KOPT-K1 (cell line): Measurements from ENCODE around the gene STXBP6.

Source experiments
- H3K27ac ChIP-seq: fragments of 200-600 bp; sonication (generic); 2 replicates; pipeline ENCODE4 v1.5.1; 2016; ENCODE audit warnings: antibody characterized with exemption, mild to moderate bottlenecking, low read depth, low read length; ENCODE audit not compliant: poor library complexity, severe bottlenecking
- H3K36me3 ChIP-seq: fragments of 200-600 bp; sonication (generic); 2 replicates; pipeline ENCODE4 v1.5.1; 2017; ENCODE audit warnings: antibody characterized with exemption, mild to moderate bottlenecking, low read length, moderate library complexity; ENCODE audit not compliant: insufficient read depth
- H3K9me3 ChIP-seq: fragments of 200-600 bp; sonication (generic); 2 replicates; pipeline ENCODE4 v1.5.1; 2017; ENCODE audit warnings: antibody characterized with exemption, low read length, mild to moderate bottlenecking; ENCODE audit not compliant: insufficient read depth, poor library complexity, severe bottlenecking

STXBP6 gene

DNA sequence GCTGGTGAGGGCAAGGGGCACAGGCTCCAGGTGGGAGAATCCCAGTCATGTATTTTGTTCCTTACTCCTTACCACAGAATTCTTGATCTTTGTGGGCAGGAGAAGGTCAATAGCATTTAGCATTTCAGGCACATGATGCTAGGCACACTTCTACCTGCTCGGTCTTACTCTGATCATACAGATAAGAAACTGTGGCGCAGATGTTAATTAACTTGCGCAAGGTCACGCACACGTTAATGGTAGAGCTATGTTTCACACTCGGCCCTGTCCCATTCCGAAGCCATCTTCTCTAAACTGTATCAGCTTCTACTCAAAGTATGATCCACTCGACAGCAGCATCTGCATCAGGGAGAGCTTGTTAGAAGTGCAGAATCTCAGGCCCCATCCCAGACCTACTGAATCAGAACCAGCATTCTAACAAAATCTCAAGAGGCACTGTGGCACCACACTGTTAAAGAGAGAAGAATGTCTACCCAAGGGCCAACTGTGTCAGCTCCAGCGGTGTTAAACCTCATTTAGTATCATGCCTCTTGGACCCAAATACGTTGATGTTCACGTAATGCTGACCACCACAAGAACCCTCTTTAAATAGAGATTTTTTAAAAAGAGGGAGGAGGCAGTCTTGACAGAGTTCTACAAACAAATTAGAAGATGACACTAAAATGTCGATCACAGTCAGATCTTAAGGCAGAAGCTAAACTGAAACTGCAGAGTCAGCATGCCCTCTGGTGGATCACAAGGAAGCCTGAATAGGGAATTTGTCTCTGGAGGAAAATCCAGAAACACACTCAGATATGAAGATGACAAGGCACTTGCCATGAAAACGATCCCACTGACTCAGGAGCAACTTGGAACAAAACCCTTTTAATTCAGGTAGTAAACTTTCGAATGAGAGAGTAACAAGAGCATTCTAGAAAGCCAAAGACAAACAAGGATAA lies 7.3 kb downstream of the STXBP6 start:
- no peaks in the 10 kb centered on the region for H3K9me3 ChIP-seq

DNA sequence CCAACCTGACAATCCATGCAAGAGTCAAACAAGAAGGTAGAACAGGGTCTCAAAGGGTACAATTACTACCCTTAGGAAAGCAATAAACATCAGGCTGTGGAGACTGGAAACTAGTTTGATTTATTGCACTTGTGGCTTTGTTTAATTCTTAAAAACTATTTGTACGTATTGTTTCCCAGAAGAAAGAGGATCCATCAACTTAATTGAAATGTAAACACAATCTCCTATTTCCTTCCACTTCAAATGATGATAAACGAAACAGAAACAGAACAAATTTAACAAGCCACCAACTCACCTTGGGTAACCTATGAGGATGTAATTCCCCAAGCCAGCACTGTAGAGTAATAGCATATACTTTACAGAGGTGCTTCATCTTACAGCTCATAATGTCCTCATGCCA lies 8.0 kb downstream of the STXBP6 start:
- no peaks in the 10 kb centered on the region for H3K36me3 ChIP-seq
- H3K9me3 ChIP-seq, result no peaks in the 10 kb centered on the region
- no peak overlapping the region for H3K27ac ChIP-seq

More for the DNA sequence above, 7.3 kb downstream of the STXBP6 start:
- no peaks in the 10 kb centered on the region for H3K36me3 ChIP-seq
- no peak overlapping the region for H3K27ac ChIP-seq

DNA sequence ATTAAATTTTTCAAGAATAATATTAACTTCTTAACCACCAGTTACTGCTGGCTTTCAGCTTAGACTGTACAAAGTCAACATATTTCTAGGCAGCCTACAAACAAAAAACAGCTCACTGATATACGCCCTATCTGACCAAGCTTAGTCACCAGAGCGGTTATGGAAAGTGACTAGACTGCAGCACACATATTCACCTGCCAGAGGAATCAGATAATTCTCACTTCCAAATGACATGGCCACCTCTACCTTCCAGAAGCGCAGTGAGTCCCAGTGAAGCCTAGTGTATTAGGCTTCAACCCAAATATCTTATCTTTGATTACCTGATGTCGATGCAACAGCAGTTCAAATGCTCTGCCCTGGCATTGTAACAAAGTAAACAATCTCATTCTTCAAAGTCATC lies 8.5 kb downstream of the STXBP6 start:
- no peaks in the 10 kb centered on the region for H3K9me3 ChIP-seq
- no peak overlapping the region for H3K27ac ChIP-seq
- no peaks in the 10 kb centered on the region for H3K36me3 ChIP-seq

DNA sequence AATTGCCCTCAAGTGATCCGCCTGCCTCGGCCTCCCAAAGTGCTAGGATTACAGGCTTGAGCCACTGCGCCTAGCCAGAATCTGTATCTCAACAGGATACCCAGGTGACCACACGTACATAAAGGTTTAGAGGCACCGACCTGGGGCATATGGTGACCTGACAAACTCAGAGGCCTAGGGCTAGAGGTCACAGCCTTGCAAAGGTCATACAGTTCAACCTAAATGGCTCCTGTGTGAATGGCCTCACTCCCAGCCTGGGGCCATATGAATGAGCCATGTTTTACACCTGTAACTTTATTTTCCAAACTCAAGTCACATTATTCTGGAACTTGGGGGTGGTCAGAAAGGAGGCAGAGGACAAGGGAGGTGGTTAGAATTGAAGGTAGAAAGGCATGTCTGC lies 10.0 kb downstream of the STXBP6 start:
- Histone ChIP-seq H3K36me3 (no peaks in the 10 kb centered on the region), H3K9me3 (no peaks in the 10 kb centered on the region), H3K27ac (no peak overlapping the region)

DNA sequence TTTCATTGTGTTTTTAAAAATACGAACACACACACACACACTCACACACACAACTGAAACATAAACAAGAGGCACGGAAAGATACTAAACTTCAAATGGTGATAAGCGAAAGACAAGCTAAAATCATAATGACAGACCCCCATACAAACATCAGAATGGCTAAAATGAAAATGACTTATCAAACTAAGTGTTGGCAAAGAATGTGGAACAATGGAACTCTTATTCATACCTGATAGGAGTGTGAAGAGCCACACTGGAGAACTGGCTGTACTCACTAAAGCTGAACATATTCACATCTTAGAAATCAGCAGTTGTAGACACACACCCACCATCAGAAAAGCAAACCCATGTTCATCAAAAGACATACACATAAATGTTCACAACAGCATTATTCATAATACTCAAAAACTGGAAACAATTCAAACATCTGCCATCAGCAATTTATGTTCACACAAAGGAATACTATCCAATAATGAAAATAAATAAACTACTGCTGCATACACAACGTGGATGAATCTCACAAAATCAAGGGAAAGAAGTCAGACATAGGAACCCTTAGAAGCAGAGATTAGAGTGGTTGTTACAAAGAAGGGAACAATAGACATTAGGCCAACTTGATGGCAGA lies 11.8 kb downstream of the STXBP6 start:
- Histone ChIP-seq H3K27ac (no peak overlapping the region), H3K36me3 (no peaks in the 10 kb centered on the region), H3K9me3 (no peaks in the 10 kb centered on the region)

DNA sequence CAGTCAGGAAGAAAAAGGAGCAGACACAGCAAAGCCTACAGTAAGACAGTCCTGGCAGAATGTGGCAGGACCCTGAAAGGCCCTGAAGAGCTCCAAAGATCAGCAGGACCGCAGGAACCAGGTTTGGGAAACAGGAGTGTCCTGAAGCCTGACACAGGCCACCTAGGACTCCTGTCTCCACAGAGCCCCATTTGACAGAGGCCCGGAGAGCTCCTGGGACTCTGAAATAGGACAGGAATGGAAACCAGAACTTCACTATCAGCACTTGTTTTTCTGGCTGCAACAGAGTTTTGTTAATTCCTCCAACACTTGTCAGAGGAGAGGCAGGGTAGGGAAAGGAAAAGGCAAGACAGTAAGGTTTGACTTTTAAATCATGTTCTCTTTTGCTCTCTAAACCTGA lies 12.9 kb downstream of the STXBP6 start:
- H3K9me3 ChIP-seq, result no peaks in the 10 kb centered on the region
- H3K27ac ChIP-seq, result no peak overlapping the region
- H3K36me3 ChIP-seq, result no peaks in the 10 kb centered on the region

DNA sequence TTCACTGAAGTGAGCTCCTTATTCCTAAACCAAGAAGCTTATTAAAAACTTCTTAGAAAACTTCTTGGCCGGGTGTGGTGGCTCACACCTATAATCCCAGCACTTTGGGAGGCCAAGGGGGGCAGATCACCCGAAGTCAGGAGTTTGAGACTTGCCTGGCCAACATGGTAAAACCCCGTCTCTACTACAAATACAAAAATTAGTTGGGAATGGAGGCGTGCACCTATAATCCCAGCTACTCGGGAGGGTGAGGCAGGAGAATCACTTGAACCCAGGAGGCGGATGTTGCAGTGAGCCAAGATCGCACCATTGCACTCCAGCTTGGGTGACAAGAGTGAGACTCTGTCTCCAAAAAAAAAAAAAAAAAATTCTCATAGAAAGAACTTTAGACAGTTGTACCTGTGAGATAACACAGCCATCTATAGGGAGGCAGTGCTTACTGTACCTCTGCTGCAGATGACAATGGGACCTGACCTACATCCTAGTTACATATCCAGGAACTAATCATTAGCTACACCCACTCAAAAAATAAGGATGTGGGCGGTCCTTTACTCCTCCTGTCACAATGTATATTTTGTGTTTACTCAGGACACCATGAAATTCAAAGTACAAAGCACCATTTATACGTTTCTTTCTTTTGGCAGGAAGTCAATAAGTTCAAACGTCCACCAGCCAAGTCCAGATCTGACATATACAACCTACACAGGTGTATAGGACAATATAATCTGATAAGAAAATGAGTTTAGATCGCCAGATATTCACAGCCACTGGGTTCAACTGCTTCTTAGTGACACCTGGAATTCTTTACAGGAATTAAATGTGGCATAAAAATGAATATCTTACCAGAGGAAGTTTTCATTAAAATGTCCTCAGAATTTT lies 14.9 kb downstream of the STXBP6 start:
- H3K9me3 ChIP-seq, result no peaks in the 10 kb centered on the region
- no peaks in the 10 kb centered on the region for H3K36me3 ChIP-seq

DNA sequence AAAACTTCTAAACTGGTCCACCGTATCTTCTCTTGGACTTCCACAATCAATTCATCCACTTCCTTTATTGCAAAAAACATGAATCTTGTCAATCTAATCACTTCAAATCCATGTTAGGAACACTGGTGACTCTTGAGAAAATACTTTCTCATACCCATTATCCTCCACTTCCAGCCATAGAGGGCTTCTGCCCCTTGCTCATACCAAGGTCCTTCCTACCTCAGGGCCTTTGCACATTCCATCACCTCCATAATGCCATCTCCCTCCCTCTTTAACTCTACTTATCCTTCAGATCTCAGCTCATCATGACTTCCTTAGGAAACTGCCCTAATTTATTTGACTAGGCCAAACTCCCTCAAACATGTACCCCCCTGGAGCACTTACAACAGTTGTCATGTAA lies 16.6 kb downstream of the STXBP6 start:
- no peaks in the 10 kb centered on the region for H3K9me3 ChIP-seq
- no peaks in the 10 kb centered on the region for H3K36me3 ChIP-seq
- no peak overlapping the region for H3K27ac ChIP-seq

More for the DNA sequence above, 14.9 kb downstream of the STXBP6 start:
- no peak overlapping the region for H3K27ac ChIP-seq

DNA sequence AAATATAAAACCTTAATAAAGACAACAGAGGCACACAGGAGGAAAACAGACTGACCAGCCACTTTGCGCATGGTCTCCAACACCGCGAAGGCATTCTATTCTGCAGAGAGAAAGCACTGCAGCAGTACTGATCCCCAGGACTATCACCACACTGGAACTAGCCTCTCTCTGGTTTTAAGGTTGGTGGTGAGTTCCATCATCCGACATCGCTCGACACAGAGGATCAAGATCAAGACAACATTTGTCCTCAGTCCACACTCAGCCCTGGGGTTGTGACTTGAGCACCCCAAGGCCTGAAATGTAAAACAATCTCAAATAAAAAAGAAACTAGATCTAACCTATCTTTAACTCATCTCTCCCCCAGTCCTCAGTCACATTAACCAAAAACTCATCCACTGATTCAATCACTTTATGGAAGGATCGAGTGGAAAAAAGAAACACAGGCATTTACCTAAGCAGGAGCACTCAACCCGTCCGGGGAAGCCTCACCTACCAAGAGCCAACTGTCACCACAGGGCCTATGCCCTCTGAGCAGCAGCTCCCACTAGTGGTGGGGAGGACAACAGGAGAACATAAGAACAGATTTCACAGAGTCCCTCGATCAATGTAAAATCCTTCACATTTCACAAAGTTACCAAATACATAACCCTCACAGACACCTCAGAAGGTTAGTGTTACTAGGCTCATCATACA lies 17.7 kb downstream of the STXBP6 start:
- H3K9me3 ChIP-seq, result no peaks in the 10 kb centered on the region
- no peaks in the 10 kb centered on the region for H3K36me3 ChIP-seq
- H3K27ac ChIP-seq, result no peak overlapping the region

DNA sequence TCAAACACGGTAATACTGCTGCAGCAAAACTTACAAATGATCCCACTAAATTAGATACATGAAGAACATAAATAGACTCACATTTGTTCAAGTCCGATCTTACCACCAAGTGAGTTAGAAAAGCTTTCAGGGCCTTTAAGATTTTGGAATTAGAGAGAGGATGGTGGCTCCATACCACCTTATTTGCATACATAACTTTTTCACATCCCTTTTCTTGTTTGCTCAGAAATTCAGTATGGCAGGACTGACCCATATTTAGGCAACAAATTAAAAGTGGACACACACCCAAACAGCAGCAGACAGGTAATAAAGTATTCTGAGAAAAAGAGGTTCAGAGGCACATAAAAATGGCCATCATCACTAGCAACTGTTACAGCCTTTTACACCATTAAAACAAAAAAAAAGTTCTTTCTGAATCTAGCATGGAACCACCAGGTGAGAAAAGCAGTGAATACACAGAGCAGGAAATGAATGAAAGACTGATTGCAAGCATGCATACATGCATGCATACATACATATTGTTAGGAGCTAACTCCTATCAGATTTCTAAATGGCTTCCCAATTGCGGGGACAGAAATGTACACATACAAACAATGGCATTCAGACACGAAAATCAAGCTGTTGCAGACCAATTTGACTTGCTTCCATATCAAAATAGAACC lies 23.3 kb downstream of the STXBP6 start:
- Histone ChIP-seq H3K27ac (no peak overlapping the region), H3K36me3 (no peaks in the 10 kb centered on the region), H3K9me3 (no peaks in the 10 kb centered on the region)

DNA sequence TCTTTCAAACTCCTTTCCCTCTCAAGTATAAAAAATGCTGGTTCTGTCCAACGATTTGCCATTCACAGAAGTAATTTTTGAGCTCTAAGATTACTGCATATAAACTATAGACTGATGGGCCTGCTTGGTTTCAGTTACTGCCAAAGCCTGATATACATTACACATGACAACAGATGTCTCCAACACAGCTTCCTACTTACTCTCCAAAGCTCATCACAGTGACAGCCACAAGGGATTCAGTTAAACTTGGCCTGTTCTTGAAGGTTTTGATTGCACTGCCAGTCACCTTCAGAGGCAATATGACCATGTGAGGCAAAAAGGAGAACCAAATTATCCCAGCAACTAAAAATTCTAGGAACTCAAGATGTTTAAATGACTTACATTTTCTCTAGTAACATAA lies 30.1 kb downstream of the STXBP6 start:
- Histone ChIP-seq H3K9me3 (no peaks in the 10 kb centered on the region), H3K27ac (no peak overlapping the region), H3K36me3 (no peaks in the 10 kb centered on the region)

DNA sequence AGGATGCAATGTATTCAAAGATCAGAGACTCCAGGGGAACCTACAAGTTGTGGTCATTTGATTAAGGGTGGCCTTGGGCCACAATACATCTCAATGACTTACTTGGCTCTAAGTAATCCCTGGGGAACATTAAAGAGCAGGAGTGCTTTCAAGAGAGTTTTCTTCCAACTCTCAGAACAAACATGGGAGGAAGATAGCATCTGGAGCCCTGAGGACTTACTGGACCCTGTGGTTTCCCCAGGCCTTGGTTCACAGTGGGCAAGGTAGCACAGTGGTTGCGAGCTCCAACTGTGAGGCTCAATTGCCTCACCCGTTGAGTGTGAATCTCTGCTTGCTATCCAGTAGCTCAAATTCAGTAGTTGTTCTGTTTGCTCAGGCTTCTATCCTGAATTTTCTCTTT lies 32.4 kb downstream of the STXBP6 start:
- Histone ChIP-seq H3K27ac (no peak overlapping the region), H3K9me3 (no peaks in the 10 kb centered on the region)

DNA sequence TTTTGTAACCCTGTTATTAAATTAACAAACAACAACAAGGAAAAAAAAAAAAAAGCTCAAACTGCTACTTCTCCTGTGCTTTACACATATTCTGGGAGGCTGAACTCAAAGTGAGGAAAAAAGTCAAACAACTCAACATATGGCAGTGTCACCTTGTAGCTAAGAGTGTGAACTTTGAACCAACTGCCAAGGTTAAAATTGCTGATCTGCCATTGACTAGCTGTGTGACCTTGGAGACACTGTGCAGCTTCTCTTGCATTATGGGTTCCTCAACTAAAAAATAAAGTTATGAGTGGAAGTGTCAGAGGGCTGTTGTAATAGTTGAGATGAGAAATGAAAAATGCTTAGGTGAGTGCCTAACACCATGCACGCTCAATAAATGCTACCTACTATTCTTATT lies 34.2 kb downstream of the STXBP6 start:
- no peak overlapping the region for H3K27ac ChIP-seq
- no peaks in the 10 kb centered on the region for H3K36me3 ChIP-seq

More for the DNA sequence above, 32.4 kb downstream of the STXBP6 start:
- no peaks in the 10 kb centered on the region for H3K36me3 ChIP-seq

DNA sequence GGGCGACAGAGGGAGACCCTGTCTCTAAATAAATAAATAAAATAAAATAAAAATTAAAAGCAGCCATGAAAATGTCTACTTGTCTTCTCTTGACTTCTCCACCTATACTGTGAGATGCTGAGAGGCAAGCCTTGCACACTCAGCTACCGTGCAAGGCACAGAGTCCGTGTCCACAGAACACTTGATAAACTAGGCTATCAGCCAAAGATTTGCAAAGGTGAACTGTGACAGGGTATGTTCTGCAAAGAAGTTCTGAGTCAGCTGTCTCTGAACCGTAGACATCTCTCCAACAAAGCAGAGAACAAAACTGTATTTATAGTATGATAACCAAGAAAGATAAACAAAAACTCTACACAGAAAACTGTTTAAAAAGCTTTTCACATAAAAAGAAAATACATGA lies 35.5 kb downstream of the STXBP6 start:
- H3K27ac ChIP-seq, result no peak overlapping the region
- no peaks in the 10 kb centered on the region for H3K36me3 ChIP-seq
- no peaks in the 10 kb centered on the region for H3K9me3 ChIP-seq

More for the DNA sequence above, 34.2 kb downstream of the STXBP6 start:
- H3K9me3 ChIP-seq, result no peaks in the 10 kb centered on the region
